ENCODE measurements around the gene MSI2.
"Not testable (repeated sequence)": the region's sequence is repeated elsewhere in the genome, so short reads cannot be mapped to it uniquely, and the experiment has no call there.

MSI2 gene

GRCh38 chr17:57484826-57485565 lies 228.7 kb downstream of the MSI2 start:
- no peak for DNase-seq (ENCODE audit: low read depth)

- no peak for DNase-seq (ENCODE audit: low read depth)
Measured at GRCh38 chr17:57485566-57485865, 229.2 kb downstream of the MSI2 start.

- DNase-seq (ENCODE audit: low read depth): no peak
Measured at GRCh38 chr17:57485916-57486881, 229.9 kb downstream of the MSI2 start.

- DNase-seq (ENCODE audit: low read depth): no peak
Measured at GRCh38 chr17:57486882-57487301, 230.6 kb downstream of the MSI2 start.

DNA sequence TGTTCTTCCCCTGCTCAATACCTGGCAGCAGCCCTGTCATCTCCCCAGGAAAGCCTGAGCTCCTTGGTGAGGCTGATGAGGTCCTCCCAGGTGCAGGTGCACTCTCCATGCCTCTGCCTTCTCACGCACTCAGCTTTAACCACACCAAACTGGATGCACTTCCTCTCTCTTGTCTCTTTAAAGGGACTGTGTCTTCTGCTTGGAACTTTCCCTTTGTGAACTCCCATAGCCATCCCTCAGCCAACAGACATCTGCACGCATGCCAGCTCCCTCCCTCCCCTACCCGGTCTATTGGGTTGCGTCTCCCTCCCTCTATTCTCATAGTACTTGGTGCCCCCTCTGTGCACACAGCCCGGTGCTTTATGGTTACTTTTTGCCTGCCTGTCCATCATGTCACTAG lies 231.2 kb downstream of the MSI2 start:
- no peak for DNase-seq (ENCODE audit: low read depth)

DNA sequence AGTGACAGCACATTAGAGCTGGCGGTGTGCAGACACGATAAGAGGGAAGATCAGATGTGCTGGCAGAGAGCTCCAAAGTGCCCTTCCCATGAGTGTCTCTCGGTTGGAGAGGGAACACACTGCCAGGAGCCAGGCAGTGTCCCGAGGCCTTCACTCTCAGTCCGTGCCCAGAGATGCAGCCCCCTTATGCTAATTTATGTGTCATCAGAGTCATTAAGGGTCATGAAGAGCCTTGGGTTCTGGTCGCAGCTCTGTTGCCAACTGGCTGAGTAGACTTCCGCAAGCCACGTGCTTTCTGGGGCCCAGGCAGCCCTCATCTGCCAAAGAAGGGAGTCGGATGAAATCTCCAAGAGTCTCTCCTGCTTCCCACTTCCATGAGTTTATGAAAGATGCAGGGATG lies 232.5 kb downstream of the MSI2 start:
- no peak for DNase-seq (ENCODE audit: low read depth)

GRCh38 chr17:57489321-57489720 lies 233.0 kb downstream of the MSI2 start:
- no peak for DNase-seq (ENCODE audit: low read depth)

DNA sequence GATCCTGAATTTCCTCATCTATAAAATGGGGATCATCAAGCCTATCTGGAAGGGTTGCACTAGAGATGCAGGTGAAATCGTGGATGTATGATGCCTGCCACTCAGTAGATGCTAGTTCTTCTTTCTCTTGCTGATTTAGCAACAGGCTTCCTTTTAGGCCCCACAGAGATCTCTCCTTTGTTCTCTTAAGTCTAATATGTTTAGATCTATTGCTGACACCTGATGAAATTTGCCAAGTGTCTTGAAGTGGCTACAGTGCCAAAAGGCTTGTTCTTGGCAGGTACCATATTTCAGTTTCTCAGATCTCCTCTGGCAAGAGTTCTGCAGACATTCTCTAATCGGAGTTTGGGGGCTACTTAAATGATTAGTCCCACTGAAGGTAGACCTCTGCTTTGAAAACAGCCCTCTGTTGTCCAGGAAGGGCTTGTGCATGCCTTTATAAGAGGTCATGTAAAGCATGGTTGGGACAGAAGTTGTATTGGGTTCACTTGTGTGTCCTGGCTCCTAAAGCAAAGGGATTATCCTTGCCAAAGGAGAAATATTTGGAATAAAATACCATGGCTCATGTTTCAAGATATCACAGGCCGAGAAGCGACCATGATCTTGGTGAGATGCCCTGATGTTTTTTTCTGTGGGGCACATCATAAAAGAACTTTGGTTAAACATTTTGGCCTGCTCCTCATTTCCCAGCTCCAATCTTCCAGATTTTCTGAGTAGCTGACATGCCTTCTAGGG lies 234.0 kb downstream of the MSI2 start:
- DNase-seq (ENCODE audit: low read depth): no peak

DNA sequence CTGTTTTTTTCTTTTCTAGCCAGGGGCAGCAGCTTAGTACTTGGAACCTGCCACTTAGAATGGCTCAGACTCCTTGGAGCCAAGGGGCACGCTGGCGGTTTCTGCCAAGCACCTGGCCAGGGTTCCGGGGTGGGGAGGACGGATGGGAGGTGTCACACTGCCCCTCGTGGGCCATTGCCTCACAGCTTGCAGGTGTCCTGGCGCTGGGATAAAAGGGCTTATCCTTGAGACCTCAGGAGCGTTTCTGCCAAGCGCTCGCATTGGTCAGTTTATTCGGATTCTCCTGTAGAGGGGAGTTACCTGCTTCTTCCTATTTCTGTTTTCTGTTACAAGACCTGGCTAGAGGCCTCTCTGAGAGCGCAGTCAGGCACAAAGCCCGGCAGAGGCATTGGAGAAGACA lies 234.6 kb downstream of the MSI2 start:
- DNase-seq (ENCODE audit: low read depth): no peak

- DNase-seq (ENCODE audit: low read depth): no peak
Measured at GRCh38 chr17:57493171-57493570, 236.8 kb downstream of the MSI2 start.

DNA sequence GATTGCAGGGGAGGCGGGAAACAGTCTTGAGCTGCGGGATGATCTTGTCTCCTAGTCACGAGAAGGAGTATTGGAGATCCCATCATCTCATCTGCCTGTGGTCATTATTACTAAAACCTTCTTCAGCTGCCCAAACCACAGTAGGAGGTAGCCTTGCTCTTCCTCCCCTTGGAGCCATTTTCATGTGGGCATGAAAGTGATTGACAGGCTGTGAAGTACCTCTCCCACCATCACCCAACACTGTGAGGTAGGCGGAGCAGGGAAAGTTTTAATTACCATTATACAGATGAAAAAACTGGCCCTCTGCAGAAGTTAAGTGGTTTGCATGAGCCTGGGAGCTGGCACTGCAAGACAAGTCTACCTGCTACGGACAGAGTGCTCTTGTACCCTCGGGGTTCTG lies 237.3 kb downstream of the MSI2 start:
- DNase-seq (ENCODE audit: low read depth): no peak

- DNase-seq (ENCODE audit: low read depth): no peak
Measured at GRCh38 chr17:57494443-57494842, 238.1 kb downstream of the MSI2 start.

DNA sequence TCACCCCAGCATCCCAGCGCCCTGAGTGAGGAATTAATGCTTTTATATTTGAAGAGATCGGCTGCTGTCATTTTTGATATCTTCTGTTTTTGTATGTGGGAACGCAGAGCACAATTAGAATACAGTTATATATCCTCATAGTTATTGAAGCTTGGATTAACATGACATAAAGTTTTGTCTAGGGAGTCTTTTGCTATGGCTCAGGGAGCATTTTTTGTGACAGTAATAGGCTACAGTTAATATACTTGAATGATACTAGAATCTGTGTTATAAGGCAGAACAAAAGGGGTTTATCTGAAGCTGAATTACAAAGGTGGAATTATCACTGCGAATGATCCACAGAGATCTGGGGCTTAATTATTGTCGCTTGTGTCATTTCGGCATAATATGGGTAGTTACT lies 239.4 kb downstream of the MSI2 start:
- no peak for DNase-seq (ENCODE audit: low read depth)

- no peak for DNase-seq (ENCODE audit: low read depth)
Measured at GRCh38 chr17:57496382-57496781, 240.1 kb downstream of the MSI2 start.

- DNase-seq (ENCODE audit: low read depth): no peak
Measured at GRCh38 chr17:57498443-57498842, 242.1 kb downstream of the MSI2 start.

DNA sequence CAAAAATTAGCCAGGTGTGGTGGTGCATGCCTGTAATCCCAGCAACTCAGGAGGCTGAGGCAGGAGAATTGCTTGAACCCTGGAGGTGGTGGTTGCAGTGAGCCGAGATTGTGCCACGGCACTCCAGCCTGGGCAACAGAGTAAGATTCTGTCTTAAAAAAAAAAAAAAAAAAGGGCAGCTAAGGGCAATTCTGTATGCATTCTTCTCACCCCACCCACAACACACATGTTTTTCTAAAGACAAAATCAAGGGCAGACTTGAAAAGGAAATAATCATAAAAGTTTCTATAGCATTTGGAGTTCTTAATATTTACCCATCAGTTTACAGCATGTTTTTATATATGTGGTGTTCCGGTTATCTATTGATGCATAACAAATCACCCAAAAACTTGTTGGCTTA lies 242.9 kb downstream of the MSI2 start:
- not testable (repeated sequence) for DNase-seq (ENCODE audit: low read depth)

- no peak for DNase-seq (ENCODE audit: low read depth)
Measured at GRCh38 chr17:57499648-57500049, 243.3 kb downstream of the MSI2 start.

GRCh38 chr17:57501016-57501415 lies 244.7 kb downstream of the MSI2 start:
- DNase-seq (ENCODE audit: low read depth): no peak

- no peak for DNase-seq (ENCODE audit: low read depth)
Measured at GRCh38 chr17:57502022-57502421, 245.7 kb downstream of the MSI2 start.

DNA sequence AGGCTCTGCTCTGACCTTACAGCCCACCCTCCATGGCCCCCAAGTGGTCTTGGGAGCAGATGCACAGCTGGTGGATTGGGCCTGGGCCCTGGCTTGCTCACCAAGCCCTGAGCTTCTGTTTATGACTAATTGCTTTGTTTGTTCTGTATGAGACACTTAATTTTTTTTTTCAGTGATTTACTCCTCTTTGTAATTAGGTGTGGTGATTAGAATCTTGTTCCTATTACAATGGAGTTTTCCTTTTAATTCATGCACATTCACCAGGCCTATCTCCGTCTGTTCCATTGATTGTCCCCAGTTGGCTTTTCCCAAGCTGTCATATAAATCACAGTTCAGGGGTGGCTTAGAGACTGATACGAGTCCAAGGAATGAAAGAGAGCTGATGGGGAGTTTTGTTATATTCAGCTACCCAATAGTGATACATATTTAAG lies 246.5 kb downstream of the MSI2 start:
- DNase-seq (ENCODE audit: low read depth): no peak

GRCh38 chr17:57504208-57504607 lies 247.9 kb downstream of the MSI2 start:
- no peak for DNase-seq (ENCODE audit: low read depth)
